Stimulated activated CD4-positive, alpha-beta T cell treated with anti-CD3 and anti-CD28 coated beads, Interleukin-4, amount 100 ng/mL, for 24 hours (primary cell): ENCODE measurements around the gene WBP2.
A peak's percentile ranks its signal among the peaks of the same experiment; 100 is the strongest.
"Not testable (repeated sequence)": the region's sequence is repeated elsewhere in the genome, so short reads cannot be mapped to it uniquely, and the experiment has no call there.

Experiments used
- DNase-seq: peaks from one replicate; pipeline ENCODE4 v3.0.0-alpha.2; 2020

WBP2 gene

DNA sequence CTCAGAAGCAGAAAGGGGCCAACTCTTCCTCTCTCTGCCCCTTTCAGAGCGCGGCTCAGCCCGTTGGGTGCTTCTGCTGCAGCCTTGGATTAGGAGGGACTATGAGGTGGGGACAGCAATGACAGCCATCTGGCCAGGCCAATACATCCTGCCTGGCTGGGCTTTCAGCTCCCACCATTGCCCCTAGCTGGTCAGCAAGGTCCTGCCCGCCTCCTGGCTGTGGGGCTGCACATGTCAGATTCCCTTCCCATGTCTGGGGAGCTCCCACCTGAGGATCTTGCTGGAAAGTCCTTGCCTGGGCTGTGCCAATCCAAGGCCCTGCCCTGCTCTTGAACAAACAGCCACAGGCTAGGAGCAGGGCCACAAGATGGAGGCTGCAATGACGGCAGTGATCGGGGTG, 33.3 kb upstream of the WBP2 start:
- no peak for DNase-seq

DNA sequence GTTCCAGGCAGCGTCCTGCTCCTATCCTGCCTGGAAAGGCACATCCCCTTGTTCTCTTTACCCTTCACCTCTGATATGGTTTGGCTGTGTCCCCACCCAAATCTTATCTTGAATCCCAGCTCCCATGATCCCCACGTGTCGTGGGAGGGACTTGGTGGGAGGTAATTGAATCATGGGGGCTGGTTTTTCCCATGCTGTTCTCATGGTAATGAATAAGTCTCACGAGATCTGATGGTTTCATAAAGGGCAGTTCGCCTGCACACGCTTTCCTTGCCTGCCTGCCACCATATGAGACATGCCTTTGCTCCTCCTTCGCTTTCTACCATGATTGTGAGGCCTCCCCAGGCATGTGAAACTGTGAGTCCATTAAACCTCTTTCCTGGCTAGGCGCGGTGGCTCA, 30.7 kb upstream of the WBP2 start:
- not testable (repeated sequence) for DNase-seq

DNA sequence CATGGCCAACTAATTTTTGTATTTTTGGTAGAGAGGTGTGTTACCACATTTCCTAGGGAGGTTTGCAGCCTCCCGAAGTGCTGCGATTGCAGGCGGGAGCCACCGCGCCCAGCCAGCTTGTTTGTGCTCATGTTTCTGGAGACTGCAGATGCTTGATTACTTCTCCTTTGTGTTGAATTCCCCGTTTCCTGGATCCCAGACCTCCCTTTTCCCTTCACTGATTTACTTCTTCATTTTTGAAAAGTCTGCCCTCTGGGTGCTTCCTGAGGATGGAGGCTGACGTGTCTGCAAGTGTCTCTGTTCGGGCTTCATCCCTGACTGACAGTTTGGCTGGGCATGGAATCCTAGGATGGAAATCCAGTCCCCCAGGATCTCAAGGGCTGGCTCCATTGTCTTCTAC, 30.3 kb upstream of the WBP2 start:
- no peak for DNase-seq

DNA sequence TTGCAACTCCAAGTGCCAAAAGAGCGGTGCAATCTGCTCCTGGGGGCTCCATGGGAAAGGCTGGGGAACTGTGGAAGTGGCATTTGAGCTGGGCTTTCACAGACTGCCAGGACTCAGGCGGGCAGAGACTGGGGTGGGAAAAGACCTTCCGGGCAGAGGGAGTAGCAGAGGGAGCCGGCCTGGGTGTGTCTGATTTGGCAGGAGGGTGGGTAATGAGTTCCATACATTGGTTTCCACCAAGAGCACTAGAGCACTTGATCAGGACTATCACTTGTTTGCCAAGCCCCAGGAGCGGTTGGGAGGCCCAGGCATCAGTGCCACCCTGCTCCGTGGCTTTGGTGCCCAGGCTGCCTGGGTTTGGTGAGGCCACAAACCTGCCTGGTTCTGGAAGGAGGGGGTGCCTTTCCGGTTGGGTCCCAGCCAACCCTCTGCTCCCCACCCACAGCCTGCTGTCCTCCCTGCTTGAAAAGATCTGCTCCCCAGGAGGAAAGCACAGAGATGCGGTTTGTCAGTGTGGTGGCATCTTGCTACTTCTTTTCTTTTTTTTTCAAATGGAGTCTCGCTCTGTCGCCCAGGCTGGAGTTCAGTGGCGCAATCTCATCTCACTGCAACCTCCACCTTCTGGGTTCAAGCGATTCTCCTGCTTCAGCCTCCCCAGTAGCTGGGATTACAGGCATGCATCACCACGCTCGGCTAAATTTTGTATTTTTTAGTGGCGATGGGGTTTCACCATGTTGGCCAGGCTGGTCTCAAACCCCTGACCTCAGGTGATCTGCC, 26.7 kb upstream of the WBP2 start:
- no peak for DNase-seq

DNA sequence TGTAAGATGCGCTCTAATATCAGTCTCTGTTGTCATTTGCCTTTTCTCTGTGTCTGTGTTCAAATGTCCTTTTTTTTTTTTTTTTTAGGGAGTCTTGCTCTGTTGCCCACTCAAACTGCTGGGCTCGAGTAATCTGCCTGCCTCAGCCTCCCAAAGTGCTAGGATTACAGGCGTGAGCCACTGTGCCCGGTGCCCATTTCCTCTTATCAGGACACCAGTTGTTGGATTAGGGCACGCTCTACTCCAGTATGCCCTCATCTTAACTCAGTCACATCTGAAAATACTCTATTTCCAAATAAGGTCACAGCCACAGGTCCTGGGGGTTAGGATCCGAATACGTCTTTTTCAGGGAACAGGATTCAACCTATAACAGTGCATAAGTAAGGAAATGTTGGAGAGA, 25.1 kb upstream of the WBP2 start:
- no peak for DNase-seq

DNA sequence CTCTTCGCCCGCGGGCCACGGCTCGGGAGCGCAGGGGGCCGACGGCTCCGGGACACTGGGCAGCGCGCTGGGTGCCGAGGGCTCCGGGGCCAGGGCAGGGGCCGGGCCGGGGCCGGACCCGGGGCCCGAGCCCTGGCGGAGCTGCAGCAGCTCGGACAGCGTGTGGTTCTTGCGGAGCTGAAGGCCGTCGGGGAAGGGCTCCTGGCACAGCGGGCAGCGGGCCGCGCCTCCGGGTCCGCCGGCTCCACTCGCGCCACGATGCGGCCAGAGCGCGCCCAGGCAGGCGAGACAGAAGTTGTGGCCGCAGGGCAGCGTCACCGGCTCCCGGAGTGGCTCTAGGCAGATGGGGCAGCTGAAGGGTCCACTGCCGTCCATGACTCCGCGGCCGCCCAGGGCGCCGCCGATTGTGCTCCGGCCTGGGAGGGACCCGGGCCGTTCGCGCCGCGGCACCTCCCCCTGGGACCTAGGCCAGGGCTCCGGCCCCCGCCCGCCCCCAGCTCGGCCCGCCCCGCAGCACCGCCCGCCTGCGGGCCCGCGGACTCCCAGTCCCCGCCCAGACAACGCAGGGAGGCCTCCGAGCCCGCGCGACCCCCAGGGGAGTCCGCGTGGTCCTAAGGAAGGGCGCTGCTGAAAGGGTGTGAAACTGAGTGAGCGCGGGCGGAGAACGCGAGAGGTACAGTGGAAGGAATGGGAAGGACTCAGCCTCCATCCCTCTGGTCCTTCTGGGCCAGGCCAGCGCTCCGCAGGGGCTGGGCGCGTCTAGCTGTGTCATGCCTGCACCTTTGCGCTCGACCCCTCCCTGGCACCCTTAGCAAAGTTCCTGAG, 23.3 kb upstream of the WBP2 start, which contains the start of gene TRIM47:
Gene TRIM47 (minus strand): TSS at position 408 of the 825 bp plus-strand sequence. CDS start 33 bp downstream, at position 375.
- DNase-seq, result no peak

DNA sequence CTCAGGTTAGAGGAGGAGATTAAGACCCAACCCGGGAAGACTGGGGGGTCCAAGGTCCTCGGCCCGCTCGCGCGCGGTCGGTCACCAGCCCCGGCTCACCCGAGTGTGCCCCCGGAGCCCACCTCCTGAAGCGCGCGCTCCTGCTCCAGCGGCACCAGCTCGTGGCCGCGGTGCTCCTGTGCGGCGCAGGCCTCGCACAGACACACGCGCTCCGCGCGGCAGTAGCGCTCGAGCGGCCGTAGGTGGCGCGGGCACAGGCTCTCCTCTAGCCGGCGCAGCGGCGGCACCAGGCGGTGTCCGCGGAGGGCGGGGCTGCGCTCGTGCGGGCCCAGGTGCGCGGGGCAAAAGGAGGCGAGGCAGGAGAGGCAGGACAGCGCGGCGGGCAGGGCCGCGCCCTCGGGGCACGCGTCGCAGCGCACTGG, 22.6 kb upstream of the WBP2 start:
- peak; percentile 68 for DNase-seq

DNA sequence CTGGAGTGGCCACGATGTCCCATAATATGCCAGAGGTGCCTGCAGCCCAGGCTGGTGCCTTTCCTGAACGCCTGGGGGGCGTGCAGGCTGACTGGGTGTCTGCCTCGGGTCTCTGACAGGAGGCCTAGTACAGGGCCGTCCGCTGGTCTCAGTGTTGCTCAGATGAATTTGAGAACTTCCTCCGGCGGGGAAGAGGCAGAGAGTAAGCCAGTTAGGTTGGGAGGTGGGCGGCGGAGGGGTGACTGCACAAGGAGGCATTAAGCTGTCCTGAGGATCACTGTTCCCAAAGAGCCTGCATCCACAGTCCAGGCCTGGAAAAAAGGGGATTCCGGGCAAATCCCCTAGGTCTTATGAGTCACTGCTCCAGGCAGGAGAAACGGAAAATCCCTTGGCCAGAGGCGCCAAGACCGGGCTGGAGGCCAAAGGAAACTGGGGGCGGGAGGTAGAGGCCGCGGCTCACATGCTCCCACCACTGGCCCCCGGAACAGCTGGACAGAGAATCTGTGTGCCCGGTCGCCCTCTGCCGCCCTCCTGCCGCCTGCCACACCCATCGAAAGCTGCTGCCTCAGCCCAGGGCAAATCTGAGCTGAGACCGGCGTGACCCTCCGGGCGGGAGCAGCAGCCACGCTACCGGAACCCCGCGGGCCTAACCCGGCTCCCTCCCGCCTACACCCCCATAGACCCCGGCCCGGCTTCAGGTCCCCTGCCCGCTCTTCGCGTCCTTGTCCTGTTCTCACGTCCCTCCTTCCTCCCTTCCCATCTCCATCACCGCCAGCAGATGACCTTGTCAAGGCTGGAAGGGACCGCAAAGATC, 22.0 kb upstream of the WBP2 start:
- DNase-seq, result no peak

DNA sequence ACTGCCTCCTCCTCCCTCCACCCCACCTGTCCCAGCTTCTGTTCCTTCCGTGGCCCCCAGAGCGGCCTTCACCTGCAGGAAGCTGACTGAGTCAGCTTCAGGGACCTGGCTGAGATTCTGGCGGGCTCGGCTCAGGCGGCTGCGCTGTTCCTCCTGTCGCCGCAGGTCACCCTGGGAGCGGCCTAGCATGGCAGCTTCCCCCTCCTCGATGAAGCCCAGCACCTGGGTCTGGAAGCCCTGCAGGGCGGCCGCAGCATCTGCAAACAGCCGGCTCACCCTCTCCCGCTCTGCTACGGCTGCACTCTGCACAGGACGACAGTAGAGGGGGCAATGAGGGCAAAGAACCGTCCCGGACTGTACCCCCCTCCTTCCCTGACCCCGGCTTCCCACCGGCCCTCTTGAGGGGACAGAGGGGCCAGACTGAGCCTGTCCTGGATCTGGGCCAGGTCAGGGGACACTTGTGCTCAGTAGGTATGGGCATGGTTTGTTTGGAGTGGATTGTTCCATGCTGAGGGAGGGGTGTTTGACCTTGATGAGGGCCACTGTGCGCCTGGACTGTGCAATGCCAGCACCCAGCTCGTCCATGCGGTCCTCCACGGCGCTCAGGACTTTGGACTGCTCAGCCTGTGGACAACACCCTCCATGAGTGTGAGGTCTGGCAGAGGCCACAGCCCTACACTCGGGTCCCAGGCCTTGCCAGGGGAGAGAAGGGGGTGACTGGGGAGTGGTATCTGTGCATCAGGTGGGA, 21.2 kb upstream of the WBP2 start:
- DNase-seq, result peak; percentile 60

DNA sequence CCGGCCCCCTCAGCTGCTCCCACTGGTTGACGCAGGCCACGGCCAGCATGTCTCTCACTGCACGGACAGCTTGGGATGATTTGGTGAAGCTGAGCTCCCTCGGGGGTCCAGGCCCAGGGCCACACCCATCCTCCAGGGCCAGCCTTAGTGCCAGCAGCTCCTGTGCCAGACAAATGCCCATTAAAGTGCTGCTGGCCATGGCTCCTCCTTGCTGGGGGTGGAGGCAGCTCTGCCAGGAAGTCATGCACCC, 20.7 kb upstream of the WBP2 start:
- no peak for DNase-seq

DNA sequence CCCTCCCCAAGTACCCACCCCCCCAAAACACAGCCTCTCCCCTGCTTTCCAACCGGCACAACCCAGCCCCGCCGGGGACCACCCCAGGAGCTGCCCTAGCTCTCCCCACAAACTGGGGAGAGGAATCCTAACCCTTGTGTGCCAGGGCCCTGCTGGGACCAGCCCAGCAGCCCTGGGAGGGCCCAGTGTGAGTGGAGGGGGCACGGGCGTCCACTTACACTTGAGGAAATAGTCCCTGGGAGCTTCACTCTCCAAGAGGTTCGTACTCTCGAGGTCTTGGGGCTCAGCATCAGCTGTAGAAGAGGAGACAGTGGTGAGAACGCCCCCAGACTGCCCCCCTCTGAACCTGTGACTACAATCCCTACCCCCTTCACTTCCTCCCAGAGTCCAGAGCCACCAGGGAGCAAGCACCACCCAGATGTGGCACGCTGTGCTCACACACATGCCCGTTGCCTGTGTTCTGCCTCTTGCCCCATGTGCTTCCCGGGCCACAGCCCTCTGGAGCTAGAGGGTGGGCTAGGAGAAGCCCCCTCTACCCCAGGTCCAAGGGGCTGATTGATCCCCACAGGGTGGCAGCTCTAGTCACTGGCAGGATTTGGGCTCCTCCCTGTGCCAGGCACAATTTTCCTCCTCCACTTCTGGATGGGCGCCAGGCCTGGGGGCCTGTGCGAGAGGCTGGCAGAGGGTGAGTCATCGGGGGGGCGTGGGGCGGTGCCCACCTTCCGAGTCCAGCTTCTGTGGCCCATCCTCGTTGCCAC, 20.2 kb upstream of the WBP2 start:
- no peak for DNase-seq

DNA sequence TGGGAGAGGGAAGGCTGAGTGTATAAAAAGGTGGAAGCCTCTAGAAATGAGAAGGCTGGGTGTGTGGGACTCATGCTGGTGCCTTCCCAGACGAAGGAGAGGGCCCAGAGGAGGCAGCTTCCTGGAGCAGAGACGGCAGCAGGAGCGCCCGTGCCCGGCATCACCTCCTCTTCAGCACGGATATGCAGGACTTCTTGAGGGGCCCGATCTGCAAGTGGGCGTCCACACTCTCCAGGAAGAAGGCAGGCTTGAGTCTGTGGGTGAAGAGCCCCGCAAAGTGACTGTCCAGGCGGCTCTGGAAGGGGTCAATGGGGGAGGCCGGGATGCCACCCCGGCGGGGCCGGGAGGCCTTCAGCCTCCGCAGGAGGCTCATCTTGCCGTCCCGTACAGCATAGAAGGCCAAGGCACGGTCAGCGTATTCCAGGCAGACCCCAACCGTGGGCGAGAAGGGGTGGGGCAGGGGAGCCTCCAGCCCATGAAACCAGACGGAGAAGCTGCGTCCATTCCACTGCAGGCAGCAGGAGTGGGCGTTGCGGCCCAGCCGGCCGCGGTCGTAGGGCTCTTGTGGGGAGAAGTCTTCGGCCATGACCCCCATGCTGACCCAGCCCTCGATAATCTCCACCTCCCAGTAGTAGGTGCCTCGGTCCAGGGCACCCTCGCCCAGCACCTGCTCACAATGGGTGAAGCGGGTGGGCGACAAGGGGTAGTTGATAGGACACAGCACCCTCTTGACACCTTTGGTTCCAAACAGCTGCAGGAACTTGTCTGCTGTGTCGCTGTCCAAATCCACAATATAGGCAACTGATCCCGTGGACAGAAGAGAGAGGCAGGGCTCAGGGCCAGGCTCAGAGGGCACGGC, 19.4 kb upstream of the WBP2 start:
- no peak for DNase-seq

DNA sequence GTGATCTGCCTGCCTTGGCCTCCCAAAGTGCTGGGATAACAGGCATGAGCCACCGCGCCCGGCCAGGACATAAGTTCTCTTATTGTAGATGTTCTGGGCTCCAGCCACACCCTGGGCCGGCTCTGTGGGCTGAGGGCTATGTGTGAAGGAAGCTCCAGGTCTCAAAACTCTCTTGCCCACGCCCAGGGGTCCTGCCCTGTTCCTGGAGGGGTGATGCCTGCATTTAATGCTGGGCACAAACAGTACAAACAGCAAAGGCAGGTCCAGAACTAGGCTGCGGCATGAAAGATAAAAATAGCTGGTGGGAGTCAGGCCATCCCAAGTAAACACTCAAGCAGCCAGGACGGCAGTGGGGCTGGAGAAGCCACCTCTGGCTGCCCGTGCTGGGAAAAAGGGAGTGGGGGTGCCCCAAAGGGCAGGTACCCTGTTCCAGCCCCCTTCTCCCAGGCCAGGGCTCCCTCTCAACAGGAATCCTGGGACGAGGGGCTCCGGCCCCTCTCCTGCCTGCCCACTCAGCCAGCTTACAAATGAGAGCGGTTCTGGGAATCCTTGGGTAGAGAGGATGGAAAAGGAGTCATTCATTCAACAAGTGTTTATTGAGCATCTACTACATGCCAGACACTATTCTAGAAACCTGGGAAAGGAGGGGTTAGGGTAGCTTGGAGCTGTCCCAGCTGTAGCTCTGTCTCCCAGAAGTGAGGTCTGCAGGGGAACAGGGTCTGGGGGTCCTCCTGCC, 18.6 kb upstream of the WBP2 start:
- no peak for DNase-seq

DNA sequence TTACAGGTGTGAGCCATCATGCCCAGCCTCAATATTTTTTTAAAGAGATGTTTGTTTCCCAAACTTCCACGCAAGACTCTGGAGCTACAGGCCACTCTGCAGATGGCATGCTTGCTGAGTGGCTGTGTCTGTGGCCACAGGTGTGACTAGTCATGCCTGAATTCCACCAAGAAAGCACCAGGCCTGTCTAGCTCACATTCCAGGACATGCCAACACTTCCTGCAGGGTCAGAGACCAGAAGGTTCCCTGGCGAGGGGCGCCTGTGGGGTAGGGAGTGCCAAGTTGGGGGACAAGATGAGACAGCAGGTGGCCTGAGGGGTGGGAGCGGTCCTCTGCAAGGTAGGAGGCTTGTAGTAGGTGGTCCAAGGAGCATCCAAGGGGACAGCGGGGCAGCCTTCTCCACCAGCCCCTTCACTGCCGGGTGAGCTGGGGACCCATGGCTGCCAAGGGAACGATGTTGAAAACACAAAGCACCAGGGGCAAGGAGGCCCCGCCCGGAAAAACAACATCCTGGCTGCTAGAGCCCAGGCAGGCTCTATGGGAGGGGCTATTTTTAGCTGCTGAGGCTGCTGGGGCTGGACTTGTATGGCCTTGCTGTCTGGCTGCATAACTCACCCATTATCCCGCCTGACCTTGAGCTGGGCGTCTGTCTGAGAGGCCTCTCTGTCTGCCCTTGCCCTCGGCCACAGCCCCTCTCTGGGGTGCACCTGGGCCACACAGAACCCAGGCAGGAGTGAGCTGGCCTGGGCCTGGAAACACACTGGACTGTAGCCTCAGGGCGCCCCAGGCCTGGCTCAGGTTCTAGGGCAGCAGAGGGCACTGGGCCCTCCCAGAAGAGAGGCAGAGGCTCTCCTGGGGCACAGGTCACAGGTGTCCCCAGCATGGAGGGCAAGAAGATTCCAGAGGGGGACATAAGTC, 17.6 kb upstream of the WBP2 start:
- peak; percentile 44 for DNase-seq

DNA sequence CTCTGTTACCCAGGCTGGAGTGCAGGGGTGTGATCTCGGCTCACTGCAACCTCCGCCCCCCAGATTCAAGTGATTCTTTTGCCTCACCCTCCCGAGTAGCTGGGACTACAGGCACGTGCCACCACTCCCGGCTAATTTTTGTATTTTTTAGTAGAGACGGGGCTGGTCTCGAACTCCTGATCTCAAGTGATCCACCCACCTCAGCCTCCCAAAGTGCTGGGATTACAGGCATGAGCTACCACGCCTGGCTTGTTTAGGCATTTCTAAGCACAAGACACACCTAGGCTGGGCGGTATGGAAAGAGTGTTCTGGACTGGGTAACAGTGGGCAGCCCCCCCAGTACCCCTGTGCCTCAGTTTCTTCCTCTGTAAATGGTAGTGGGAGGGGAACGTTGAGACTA, 15.1 kb upstream of the WBP2 start:
- not testable (repeated sequence) for DNase-seq

DNA sequence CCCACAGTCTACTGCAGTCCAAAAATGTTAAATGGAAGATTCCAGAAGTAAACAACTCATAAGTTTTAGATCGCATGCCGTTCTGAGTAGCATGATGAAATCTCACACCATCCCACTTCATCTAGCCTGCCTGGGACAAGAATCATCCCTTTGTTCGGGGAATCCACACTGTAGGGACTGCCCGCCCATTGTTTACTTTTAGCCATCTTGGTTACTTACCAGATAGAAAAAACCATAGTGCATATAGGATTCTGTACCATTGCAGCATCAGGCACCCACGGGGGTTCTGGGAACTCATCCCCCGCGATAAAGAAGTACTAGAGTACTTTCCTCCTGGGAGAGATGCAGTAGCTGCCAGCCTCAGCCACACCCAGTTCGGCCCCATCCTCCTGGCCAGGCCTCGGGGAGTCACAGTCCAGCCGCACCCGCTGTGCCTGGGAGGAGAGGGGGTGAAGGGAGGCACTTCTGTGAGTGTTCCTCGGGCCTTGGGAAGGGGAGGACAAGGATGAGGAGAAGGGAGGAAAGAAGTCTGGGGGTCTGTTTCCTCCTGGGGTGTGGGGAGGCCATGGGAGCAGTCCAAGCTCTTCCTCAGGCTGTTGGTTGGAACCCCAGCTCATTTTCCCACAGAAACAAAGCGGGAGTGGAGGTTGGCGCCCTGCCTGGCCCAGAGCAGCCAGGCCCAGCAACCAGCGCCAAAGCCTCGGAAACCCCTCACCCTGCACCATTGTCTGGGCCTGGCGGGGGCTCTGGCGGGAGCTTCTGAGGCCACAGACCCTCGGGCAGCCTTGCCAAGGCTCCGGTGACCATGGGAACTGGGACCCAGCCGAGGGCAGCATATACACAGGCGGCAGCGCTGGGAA, 14.4 kb upstream of the WBP2 start:
- no peak for DNase-seq

DNA sequence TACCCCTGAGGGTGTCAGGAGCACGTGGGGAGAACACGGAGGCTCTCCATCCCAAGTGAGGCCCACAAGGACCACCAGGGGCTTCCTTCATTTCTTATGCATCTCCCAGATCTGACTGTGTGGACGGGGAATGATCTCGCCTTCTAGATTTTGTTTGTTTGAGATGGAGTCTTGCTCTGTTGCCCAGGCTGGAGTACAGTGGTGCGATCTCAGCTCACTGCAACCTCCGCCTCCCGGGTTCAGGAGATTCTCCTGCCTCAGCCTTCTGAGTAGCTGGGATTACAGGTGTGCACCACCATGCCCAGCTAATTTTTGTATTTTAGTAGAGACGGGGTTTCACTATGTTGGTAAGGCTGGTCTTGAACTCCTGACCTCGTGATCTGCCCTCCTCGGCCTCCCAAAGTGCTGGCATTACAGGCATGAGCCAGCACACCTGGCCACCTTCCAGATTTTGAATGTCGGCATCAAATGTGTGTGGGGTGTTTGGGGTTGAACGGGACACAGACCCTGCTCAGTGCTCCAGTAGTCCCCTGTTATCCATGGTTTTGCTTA, 13.7 kb upstream of the WBP2 start:
- not testable (repeated sequence) for DNase-seq
